Left renal pelvis (tissue), 4 donors: ENCODE measurements around the gene ADGRV1. TPM values are rescaled to one million over a fixed set of nuclear protein-coding genes. Genes with fewer than 3 reads are reported as not detected.

Source experiments
- polyA plus RNA-seq, 4 donors: library from polyadenylated mRNA; unstranded; fragments of 120-200 nt; gene quantifications; one replicate each; pipeline ENCODE4 v1.2.1, GENCODE V29; 2013; ENCODE audit not compliant: insufficient read length in 4 of 4

ADGRV1 gene
- polyA plus RNA-seq, 4 donors = 1.7 to 12.8 (median 11.5) TPM

Other genes starting within 250 kb of the ADGRV1 start
- gene CETN3, start 149.0 kb upstream of the ADGRV1 start, polyA plus RNA-seq = 10 to 100 TPM; 57.8 to 92.0 (median 76.4) TPM
- 10 to 100 TPM in 3 of 4 donors, 1 to 10 TPM in 1; 9.8 to 13.9 (median 11.3) TPM for gene MBLAC2, start 84.0 kb upstream of the ADGRV1 start, polyA plus RNA-seq
- 1 to 10 TPM; 2.1 to 2.8 (median 2.5) TPM for gene POLR3G, start 83.9 kb upstream of the ADGRV1 start, polyA plus RNA-seq
- gene LYSMD3, start 29.2 kb upstream of the ADGRV1 start, polyA plus RNA-seq = 10 to 100 TPM; 28.6 to 35.6 (median 29.4) TPM